DND-41 (cell line): ENCODE results near the gene HTT-AS.

Experiments used
- EZH2 ChIP-seq: IDR thresholded peaks from 3 replicates; pipeline ENCODE4 v1.6.1; 2012; ENCODE audit warnings: borderline replicate concordance, low read depth, mild to moderate bottlenecking, moderate library complexity, low read length, inconsistent platforms; ENCODE audit not compliant: severe bottlenecking
- TF ChIP-seq, protein P1 (sequence below): IDR thresholded peaks from 2 replicates; pipeline ENCODE4 v1.5.1; 2012; ENCODE audit warnings: borderline replicate concordance, low read length, moderate library complexity, mild to moderate bottlenecking; ENCODE audit not compliant: poor library complexity, severe bottlenecking; ENCODE audit errors: extremely low read depth

DNA sequence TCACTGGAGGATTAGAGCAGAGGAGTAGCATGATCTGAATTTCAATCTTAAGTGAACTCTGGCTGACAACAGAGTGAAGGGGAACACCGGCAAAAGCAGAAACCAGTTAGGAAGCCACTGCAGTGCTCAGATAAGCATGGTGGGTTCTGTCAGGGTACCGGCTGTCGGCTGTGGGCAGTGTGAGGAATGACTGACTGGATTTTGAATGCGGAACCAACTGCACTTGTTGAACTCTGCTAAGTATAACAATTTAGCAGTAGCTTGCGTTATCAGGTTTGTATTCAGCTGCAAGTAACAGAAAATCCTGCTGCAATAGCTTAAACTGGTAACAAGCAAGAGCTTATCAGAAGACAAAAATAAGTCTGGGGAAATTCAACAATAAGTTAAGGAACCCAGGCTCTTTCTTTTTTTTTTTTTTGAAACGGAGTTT is 5.4 kb upstream of the HTT-AS start:
- TF ChIP-seq, protein P1, sequence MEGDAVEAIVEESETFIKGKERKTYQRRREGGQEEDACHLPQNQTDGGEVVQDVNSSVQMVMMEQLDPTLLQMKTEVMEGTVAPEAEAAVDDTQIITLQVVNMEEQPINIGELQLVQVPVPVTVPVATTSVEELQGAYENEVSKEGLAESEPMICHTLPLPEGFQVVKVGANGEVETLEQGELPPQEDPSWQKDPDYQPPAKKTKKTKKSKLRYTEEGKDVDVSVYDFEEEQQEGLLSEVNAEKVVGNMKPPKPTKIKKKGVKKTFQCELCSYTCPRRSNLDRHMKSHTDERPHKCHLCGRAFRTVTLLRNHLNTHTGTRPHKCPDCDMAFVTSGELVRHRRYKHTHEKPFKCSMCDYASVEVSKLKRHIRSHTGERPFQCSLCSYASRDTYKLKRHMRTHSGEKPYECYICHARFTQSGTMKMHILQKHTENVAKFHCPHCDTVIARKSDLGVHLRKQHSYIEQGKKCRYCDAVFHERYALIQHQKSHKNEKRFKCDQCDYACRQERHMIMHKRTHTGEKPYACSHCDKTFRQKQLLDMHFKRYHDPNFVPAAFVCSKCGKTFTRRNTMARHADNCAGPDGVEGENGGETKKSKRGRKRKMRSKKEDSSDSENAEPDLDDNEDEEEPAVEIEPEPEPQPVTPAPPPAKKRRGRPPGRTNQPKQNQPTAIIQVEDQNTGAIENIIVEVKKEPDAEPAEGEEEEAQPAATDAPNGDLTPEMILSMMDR, result no peak
- TF ChIP-seq EZH2, result no peak
